Natural killer cell (primary cell): ENCODE measurements around the gene SYPL1. TPM values are rescaled to one million over a fixed set of nuclear protein-coding genes. Genes with fewer than 3 reads are reported as not detected.

Experiments
- ATAC-seq, 3 donors: fragments of 150-1000 bp in 2 of 3; fragments of 200-7000 bp in 1 of 3; cut with Tn5 transposase; 1 replicate in 1 of 3; 2 replicates in 2 of 3; pipeline ENCODE4 v1.10.0; 2021; ENCODE audit warnings: mild to moderate bottlenecking in 2 of 3, moderate library complexity in 2 of 3
- DNase-seq, 2 donors: peaks; one replicate each; pipeline versions ENCODE4 v3.0.0 to v3.0.0-alpha.2; 2013 to 2021; ENCODE audit warnings: mixed read lengths in 1 of 2
- H3K27ac ChIP-seq: one replicate; pipeline ENCODE4 v1.5.1; 2013; ENCODE audit warnings: mild to moderate bottlenecking, low read length
- H3K27me3 ChIP-seq: one replicate; pipeline ENCODE4 v1.6.1; 2013; ENCODE audit warnings: low read length; ENCODE audit not compliant: control insufficient read depth, insufficient read depth
- H3K36me3 ChIP-seq: one replicate; pipeline ENCODE4 v1.6.1; 2013; ENCODE audit warnings: low read length; ENCODE audit not compliant: control insufficient read depth, insufficient read depth
- H3K4me1 ChIP-seq: one replicate; pipeline ENCODE4 v1.6.1; 2013; ENCODE audit warnings: low read length; ENCODE audit not compliant: control insufficient read depth, insufficient read depth
- H3K4me3 ChIP-seq: one replicate; pipeline ENCODE4 v1.5.1; 2013; ENCODE audit warnings: low read length
- H3K9me3 ChIP-seq: one replicate; pipeline ENCODE4 v1.6.1; 2013; ENCODE audit warnings: low read length; ENCODE audit not compliant: control insufficient read depth, insufficient read depth
- H3K27ac Mint-ChIP-seq, 2 donors: one replicate each; pipeline ENCODE4 v1.8.0; 2022; ENCODE audit warnings: mild to moderate bottlenecking in 2 of 2, mixed read lengths in 2 of 2, moderate library complexity in 1 of 2
- H3K27me3 Mint-ChIP-seq, 2 donors: one replicate each; pipeline ENCODE4 v1.8.0; 2022; ENCODE audit warnings: low read depth in 2 of 2, mixed read lengths in 2 of 2
- H3K36me3 Mint-ChIP-seq: one replicate; pipeline ENCODE4 v1.8.0; 2022; ENCODE audit warnings: mixed read lengths
- H3K4me1 Mint-ChIP-seq, 2 donors: one replicate each; pipeline ENCODE4 v1.8.0; 2022; ENCODE audit warnings: mixed read lengths in 2 of 2
- H3K4me3 Mint-ChIP-seq: one replicate; pipeline ENCODE4 v1.8.0; 2022; ENCODE audit warnings: mild to moderate bottlenecking, moderate library complexity, mixed read lengths
- H3K9me3 Mint-ChIP-seq, 2 donors: one replicate each; pipeline ENCODE4 v1.8.0; 2022; ENCODE audit warnings: mixed read lengths in 2 of 2
- WGBS: methylation state at CpG from one replicate; pipeline ENCODE4 v1.1.7; 2013; ENCODE audit warnings: missing lambda C conversion rate; ENCODE audit not compliant: insufficient coverage; 5-methylcytosine and 5-hydroxymethylcytosine counted together
- intact Hi-C: fragments of 100-400 bp; cut with micrococcal nuclease; formaldehyde crosslinking; loops from one replicate; pipeline ENCODE4 v1.14.2; 2022
- total RNA-seq, 4 donors: library from RNA; stranded (reverse); fragments of 120-200 nt in 1 of 4; gene quantifications; one replicate each; pipeline versions ENCODE4 v1.2.3 to v1.2.4, GENCODE V29; 2013 to 2022
- TF ChIP-seq, protein P1 (sequence below): fragments of 200-600 bp; IDR thresholded peaks from one replicate; pipeline ENCODE4 v1.8.0; 2022; ENCODE audit warnings: antibody characterized with exemption

The SYPL1 gene
- total RNA-seq, 3 donors from 2014 or later (not counting 1 experiment from before 2014, with no cell fraction given): 13.1 to 22.2 (median 14.9) TPM

DNA sequence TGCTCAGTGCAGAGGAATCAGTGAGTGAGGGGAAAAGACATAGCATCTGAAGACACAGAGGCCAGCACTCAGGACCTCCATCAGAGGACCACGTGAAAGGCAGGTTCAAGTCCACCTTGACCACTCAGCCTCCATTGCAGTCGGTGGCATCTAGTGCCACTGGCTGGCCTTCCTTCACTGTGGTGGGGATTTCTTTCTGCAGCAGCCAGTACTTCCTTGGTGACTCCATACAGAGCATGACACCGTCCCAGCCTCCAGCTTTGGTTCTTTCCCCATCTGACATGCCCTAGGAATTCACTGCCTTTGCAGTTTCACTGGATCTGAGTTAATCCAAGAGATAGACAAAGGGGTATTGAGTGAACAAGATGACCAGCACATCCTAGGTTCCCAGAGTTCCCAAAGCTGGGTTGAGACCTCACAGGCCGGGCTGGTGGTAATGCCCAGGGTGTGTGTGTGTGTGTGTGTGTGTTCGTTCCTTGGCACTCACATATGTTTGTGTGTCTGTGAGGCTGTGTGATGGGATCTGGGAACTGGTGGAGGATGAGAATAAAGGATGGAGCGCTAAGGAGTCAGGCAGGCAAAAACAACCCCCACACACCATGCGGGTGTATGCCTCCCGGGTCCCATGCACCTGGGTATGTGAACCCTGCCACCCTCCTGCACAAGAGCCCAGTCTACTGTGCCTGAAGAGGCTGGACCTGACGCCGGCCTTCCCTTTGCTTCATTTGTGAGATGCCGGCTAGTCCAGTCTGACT, 57.8 kb downstream of the SYPL1 start:
- ATAC-seq: no peak
- Histone ChIP-seq H3K4me1 (peaks cover 22% of the 10 kb centered on the region), H3K27ac (no peak overlapping the region), H3K4me3 (no peak overlapping the region), H3K9me3 (no peaks in the 10 kb centered on the region), H3K36me3 (no peaks in the 10 kb centered on the region), H3K27me3 (no peaks in the 10 kb centered on the region)
- H3K4me3 Mint-ChIP-seq: no peak overlapping the region
- no peak for DNase-seq
- peaks cover 0 to 9% of the 10 kb centered on the region in 2 donors for H3K27me3 Mint-ChIP-seq
- intact Hi-C loops: no loop called here
- no peaks in the 10 kb centered on the region for H3K36me3 Mint-ChIP-seq
- no peak overlapping the region for H3K27ac Mint-ChIP-seq
- 94% methylated on average over 10 of the region's 11 CpGs for WGBS
- H3K9me3 Mint-ChIP-seq: no peaks in the 10 kb centered on the region
- TF ChIP-seq, protein P1, sequence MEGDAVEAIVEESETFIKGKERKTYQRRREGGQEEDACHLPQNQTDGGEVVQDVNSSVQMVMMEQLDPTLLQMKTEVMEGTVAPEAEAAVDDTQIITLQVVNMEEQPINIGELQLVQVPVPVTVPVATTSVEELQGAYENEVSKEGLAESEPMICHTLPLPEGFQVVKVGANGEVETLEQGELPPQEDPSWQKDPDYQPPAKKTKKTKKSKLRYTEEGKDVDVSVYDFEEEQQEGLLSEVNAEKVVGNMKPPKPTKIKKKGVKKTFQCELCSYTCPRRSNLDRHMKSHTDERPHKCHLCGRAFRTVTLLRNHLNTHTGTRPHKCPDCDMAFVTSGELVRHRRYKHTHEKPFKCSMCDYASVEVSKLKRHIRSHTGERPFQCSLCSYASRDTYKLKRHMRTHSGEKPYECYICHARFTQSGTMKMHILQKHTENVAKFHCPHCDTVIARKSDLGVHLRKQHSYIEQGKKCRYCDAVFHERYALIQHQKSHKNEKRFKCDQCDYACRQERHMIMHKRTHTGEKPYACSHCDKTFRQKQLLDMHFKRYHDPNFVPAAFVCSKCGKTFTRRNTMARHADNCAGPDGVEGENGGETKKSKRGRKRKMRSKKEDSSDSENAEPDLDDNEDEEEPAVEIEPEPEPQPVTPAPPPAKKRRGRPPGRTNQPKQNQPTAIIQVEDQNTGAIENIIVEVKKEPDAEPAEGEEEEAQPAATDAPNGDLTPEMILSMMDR: no peak
- peaks cover 5 to 13% of the 10 kb centered on the region in 2 donors for H3K4me1 Mint-ChIP-seq

DNA sequence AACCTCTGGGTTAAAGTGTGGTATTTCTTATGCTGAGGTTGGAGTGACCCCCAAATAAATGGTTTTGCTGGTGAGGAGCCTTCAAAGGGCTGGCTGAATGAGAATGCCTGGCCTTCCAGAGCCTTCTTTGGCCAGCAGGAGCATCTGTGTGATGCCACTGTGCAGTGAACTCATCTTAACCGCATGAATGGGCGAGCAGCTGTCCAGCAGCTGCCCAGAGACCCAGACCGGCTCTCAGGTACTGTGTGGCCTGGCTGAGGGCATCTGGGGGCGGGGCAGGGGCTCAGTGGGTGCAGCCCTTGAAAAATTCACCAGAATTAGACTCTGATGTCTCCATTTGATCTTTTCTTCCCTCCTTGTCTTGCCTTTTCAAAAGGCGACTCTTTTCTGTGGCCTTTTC, 59.0 kb downstream of the SYPL1 start:
- H3K27me3 Mint-ChIP-seq: peaks cover 0 to 9% of the 10 kb centered on the region in 2 donors
- Histone ChIP-seq H3K9me3 (no peaks in the 10 kb centered on the region), H3K4me3 (no peak overlapping the region), H3K36me3 (no peaks in the 10 kb centered on the region), H3K27me3 (no peaks in the 10 kb centered on the region), H3K27ac (no peak overlapping the region), H3K4me1 (peaks cover 11% of the 10 kb centered on the region)
- DNase-seq: no peak
- H3K36me3 Mint-ChIP-seq: no peaks in the 10 kb centered on the region
- no peak overlapping the region for H3K27ac Mint-ChIP-seq
- peaks cover 5 to 13% of the 10 kb centered on the region in 2 donors for H3K4me1 Mint-ChIP-seq
- intact Hi-C loops: no loop called here
- TF ChIP-seq, protein P1: no peak
- H3K9me3 Mint-ChIP-seq: no peaks in the 10 kb centered on the region
- WGBS: 82% methylated on average over 5 of the region's 5 CpGs
- ATAC-seq: no peak
- H3K4me3 Mint-ChIP-seq: no peak overlapping the region

DNA sequence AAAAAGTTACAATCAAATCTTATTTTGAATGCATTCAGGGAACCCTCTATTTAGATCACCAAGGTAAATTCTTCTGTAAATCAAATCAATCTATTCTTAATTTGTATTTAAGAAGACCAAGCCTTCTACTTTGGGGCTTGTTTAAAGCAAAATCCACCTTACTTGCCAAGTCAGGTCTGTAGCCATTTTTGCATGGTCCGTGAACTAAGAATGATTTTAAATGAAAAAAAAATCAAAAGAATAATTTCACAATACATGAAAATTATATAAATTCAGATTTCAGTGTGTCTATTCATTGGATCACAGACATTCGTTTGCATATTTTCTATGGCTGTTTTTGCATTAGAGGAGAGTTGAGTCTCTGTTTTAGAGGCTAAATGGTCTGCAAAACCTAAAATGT, 59.4 kb downstream of the SYPL1 start:
- Histone ChIP-seq H3K4me1 (peaks cover 7% of the 10 kb centered on the region), H3K9me3 (no peaks in the 10 kb centered on the region), H3K27me3 (no peaks in the 10 kb centered on the region), H3K27ac (no peak overlapping the region), H3K36me3 (no peaks in the 10 kb centered on the region), H3K4me3 (no peak overlapping the region)
- DNase-seq: no peak
- Mint-ChIP-seq H3K27me3 (peaks cover 0 to 9% of the 10 kb centered on the region in 2 donors), H3K4me1 (peaks cover under 1 to 8% of the 10 kb centered on the region in 2 donors), H3K9me3 (no peaks in the 10 kb centered on the region), H3K4me3 (no peak overlapping the region), H3K27ac (no peak overlapping the region), H3K36me3 (no peaks in the 10 kb centered on the region)
- TF ChIP-seq, protein P1: no peak
- ATAC-seq: no peak
- intact Hi-C loops: no loop called here
- 89% methylated on average over 1 of the region's 2 CpGs for WGBS

DNA sequence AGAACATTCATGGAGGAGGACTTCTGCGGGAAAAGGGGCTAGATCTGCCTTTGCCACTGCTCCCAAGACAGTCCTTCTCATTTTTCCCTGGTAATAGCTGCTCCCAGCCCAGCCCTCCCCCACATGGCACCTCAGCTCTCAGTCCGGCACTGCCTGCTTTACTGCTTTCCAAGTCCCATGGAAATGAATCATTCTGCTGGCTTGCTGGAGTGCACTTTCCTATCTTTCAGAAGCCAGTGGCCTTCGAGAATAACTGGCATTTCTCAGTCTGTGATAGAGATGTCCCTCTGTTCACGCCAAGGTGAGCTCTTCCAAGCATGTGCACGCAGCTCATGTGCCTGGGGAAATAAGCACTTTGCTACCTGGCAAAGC, 61.4 kb downstream of the SYPL1 start:
- no peak for ATAC-seq
- Histone ChIP-seq H3K4me1 (no peaks in the 10 kb centered on the region), H3K27me3 (no peaks in the 10 kb centered on the region), H3K4me3 (no peak overlapping the region), H3K27ac (no peak overlapping the region), H3K9me3 (no peaks in the 10 kb centered on the region), H3K36me3 (no peaks in the 10 kb centered on the region)
- no peaks in the 10 kb centered on the region for H3K4me1 Mint-ChIP-seq
- DNase-seq: no peak
- intact Hi-C loops: no loop called here
- no peak overlapping the region for H3K27ac Mint-ChIP-seq
- 91% methylated on average over 5 of the region's 5 CpGs for WGBS
- TF ChIP-seq, protein P1: no peak
- H3K27me3 Mint-ChIP-seq: peaks cover 7 to 11% of the 10 kb centered on the region in 2 donors
- H3K4me3 Mint-ChIP-seq: no peak overlapping the region
- no peaks in the 10 kb centered on the region for H3K36me3 Mint-ChIP-seq
- H3K9me3 Mint-ChIP-seq: no peaks in the 10 kb centered on the region
